Measurements from ENCODE around the gene LARGE1.

The LARGE1 gene

DNA sequence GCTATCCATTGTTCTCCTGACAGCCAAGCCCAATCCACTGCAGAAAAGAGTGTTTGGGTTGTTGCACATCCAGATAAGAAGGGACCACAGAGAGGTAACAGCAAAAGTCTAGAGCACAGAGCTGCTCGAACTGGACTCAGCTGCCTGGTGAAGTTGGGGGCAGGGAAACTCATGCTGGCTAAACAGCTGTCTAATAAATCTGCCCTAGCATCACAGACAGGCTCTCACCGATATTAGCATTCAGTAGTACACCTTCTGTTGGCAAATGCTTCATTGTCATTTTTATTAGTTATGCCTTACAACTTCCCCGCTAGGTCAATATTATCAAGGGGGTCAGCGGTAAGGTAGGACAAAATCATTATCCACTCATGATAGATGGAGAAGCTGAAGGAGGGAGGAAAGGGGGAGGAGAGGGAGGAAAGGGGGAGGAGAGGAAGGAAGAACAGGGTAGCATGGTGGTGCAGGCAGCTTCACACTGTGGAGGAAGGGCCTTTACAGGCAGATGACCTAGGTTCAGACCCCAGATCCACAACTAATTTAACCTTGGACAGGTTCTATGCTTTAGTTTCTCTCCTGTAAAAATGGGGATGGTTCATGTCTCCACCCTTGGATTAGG is 102.7 kb downstream of the LARGE1 start:
- DNase-seq = no peak

DNA sequence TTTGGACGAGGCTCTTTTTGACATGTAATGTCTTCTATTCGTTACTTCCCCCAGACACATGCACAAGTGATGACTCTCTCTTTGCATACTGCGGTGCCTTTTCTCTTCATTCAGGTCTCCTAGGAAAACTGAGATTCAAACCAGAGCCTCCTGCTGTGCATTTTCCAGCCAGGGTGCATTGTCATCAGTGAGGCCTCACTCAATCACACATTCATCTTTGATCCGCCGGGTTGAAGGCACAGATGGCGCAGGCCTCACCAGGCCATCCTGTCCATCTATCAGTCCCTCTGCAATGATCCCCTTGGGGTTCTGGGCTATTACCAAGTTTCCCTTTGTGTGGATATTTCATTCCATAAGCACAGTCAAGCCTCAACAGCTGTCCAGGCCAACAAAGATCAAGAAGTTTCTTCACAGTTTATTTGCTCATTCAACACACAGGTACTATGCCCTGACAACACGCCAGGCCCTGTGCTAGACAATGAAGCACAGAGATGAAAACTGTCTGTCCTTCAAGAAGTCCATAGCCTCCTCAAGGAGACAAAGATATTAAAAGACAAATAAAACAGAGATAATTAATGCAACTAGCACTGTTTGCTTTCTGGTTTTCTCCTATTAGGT is 107.8 kb downstream of the LARGE1 start:
- DNase-seq = no peak

DNA sequence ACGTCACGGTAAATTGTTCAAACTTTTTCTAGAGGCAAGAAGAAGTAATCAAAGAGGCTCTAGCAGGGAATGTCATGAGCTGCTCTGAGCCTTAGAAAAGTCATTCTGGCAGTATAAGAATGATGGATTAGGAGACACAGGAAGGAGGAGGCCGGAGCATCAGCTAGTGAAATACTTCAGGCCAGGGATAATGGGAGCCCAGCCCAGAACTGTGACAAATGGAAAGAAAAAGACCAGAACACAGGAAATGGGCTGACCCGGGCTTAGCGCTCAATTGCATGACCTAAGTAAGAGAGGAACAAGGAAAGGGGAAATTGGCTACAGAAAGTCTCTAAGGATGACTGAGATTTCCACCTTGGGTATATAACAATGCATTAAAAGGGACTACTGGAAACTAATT is 108.6 kb downstream of the LARGE1 start:
- DNase-seq = peak in 3 of 14 donors; percentile 0 to 5 (median 1)

DNA sequence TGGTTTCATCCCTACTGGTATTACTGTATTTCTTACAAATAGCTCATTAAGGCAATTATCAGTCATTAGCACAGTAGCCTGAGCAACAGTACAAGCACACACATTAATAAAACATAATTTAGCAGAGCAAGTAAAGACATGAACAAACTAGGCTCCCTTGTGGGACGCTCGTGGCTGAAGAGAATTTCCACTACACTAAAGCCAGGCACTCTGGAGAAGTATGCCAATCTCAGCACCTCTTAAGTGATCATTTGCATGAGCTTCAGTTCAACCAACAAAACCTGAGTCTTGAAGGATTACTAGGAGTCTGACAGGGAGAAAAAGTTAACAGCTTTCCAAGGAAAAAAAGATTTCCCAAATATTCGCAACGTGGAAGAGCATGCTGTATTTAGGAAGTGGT is 109.1 kb downstream of the LARGE1 start:
- DNase-seq = no peak

DNA sequence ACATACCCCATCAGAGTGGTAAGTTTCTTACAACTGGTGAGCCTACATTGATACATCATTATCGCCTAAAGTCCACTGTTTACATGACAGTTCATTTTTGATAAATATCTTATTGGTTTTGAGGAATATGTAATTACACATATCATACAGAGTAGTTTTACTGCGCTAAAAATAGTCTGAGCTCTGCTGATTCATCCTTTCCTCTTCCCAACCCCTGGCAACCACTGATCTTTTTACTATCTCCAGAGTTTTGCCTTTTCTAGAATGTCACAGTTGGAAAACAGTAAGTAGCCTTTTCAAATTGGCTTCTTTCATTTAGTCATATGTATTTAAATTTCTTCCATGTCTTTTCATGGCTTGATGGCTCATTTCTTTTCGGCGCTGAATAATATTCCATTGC is 112.8 kb downstream of the LARGE1 start:
- DNase-seq = no peak

DNA sequence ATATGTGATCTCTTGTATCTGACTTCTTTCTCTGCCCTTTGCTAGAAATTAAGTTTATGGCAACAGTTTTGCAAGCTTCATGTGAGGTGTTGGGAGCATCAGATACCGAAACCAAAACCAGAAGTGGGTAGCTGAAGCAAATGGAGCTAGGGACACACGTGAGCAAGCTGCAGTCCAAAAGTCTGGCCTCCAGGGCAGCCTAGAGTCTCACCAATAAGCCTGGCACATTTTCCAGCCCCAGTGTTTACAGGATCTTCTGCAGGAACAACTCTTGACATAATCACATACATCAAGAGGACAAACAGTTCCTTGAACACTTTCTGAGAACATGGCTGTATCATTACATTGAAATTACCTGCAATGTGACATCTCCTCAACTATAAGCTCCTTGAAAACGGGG is 114.1 kb downstream of the LARGE1 start:
- DNase-seq = no peak

DNA sequence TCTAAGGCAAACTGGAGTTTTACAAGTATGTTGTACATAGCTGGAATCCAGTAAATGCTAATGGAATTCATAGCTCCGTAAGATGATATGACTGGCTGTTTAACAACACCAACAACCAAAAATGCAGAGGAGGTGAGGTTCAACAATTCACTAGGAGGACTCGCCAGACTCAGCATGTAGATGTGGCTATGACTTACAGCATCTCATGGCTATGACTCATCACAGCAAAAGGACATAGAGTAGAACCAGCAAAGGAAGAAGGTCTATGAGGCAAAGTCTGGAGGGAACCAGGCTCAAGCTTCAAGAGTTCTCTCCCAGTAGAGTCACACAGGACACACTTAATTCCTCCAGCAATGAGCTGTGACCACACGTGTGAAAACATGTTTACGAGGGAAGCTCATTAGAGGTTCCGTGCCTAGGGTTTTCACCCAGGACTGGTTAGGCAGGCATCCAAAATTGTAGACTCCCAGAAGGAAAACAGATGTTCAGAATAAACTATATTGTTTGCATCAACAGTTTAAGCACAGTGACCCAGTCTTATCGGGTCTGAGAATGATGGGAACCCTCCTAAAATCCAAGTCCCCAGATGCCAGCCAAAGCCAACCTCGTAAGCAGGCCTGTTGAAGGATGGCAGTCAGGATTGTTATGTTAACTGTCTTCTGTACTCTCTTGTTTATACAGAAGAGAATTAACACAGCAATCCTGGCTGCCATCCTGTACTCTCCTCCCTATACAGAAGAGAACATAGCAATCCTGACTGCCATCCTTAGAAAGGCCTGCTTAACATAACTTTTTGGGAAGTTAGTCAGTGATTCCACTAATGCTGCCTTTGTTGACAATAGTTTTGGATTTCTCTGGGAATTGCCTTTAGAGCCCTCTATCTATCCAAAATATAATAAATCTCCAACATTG is 116.6 kb downstream of the LARGE1 start:
- no peak for DNase-seq

DNA sequence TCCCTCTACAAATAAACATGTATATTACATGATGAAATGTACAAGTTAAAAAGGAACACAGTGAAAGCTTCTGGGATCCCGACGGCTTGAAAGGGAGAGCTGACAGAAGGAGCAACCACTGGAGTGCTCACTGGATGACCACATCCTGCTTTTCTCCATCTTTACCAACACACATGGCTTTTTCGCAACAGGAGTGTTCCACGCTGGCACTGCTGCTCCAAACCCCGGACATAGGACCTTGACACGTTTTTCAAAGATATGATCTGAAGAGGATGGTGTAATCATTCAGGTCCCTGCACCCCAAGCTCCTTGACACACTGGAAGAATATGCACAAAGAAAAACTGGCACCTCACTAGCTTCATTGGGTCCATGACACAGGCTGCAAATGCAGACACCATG is 121.9 kb downstream of the LARGE1 start:
- no peak for DNase-seq

DNA sequence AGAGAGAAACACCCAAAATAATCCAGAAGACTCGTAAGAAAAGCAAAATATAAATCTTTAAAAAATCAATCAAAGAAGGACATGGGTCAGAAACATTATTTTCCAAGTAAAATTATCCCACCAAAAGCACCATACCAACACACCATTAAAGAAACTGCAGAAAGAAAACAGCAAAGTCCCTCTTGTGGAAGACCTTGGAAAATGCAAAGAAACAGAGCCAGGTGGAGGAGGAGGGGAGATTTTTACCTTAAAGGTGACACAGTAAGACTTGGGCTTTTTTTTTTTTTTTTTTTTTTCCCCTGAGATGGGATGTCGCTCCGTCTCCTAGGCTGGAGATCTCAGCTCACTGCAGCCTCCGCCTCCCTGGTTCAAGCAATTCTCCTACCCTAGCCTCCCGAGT is 123.8 kb downstream of the LARGE1 start:
- DNase-seq = no peak

DNA sequence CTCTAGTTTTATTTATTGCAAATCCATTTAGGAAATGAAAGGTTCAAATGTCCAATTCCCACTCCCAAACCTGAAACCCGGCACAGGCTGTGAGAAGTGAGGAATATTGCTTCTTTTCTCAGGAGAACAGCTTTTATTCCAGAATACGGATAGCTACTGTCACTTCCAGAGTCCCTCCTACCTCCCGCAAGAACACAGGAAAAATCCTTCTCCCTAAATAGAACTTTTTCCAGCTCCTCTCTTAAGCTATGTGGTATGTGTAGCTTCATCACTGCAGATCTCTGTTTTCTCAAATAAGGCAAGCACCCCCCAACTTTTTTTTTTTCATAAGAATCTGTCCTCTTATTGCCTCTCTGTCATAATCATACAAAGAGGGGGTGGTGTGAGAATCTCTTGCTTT is 126.8 kb downstream of the LARGE1 start:
- DNase-seq = no peak

DNA sequence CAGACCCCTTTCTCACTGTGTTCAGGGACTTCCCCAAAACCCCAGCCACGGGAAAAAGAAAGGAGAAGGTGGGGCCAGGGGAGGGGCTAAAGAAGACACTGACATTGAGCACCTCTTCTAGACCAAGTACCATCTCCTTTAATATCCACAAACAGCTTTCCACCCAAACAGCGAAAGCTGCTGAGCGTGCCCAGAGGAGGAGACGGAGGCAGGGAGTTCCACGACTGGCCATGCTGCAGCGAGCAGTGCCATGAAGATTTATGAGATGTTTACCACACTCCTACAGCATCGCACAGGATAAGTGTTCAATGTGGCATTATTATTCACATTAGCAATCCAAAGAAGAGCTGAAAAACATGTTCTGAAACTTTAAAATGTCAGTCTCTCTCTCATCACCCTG is 127.4 kb downstream of the LARGE1 start:
- DNase-seq = no peak

DNA sequence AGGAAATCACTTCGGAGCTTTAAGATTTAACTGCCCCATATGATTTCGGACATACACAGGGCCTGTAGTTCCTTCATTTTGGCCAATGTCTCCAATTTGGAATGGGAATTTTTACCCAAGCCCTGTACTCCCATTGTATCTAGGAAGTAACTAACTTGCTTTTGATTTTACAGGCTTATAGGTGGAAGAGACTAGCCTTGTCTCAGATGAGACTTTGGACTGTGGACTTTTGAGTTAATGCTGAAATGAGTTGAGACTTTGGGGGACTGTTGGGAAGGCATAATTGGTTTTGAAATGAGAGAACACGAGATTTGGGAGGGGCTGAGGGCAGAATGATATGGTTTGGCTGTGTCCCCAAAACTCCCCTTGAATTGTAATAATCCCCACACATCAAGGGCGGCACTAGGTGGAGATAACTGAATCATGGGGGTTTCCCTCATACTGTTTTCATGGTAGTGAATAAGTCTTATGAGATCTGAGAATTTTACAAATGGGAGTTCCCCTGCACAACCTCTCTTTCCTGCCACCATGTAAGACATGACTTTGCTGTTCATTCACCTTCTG is 130.5 kb downstream of the LARGE1 start:
- no peak for DNase-seq

DNA sequence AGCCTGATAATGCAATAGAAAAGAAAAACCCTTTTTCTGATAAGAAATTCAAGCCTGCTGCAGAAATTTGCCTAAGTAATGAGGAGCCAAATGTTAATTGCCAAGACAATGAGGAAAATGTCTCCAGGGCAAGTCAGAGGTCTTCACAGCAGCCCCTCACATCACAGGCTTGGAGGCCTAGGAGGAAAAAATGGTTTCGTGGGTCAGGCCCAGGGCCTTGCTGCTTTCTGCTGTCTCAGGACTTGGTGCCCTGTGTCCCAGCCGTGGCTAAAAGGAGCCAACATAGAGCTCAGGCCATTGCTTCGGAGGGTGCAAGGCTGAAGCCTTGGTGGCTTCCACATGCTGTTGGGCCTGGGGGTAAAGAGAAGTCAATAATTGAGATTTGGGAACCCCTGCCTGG is 131.3 kb downstream of the LARGE1 start:
- no peak for DNase-seq

DNA sequence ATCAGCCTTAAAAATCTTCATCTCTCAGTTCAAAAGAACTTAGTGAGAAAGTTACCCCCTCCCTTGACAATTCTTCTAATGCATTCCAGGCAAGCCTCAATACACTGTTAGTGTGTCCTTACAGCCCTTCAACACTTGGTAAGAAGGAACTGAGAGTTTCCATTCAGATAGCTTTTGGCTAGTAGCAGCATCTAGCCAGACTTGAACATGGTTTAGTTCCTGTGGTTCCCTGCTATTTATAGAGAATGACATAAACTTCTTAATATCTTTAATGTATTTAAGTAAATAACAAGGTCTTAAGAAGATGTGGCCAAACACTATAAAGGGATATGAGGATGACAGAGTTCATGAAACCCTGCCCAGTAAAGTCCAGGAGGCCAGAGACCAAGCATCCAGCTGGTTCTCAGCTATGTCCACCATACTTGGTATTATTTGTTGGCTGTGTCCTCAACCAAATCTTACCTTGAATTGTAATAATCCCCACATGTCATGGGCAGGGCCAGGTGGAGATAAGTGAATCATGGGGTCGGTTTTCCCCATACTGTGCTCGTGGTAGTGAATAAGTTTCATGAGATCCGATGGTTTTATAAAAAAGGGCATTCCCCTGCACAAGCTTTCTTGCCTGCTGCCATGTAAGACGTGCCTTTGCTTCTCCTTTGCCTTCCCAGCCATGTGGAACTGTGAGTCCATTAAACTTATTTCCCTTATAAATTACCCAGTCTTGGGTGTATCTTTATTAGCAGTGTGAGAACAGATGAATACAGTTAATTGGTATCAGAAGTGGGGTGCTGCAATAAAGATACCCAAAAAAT is 132.4 kb downstream of the LARGE1 start:
- DNase-seq = no peak

DNA sequence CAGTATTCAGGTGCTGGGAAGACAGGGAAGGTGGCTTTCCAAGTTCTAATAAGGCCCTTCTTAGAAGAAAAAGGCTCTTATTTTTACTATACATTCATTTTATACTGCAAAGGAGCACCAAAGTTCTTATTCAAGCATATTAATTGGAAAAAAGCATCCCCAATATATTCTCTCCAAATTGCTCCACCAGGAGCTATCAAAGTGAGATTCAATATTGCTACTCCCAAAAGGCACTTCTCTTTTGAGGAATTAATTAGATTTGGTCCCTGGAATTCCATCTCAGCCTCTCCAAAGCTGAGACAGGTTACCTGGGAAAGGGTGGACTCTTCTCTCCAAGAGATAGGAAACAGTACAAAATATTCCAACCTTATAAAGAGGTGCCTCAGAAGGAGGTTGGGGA is 134.1 kb downstream of the LARGE1 start:
- DNase-seq = no peak

DNA sequence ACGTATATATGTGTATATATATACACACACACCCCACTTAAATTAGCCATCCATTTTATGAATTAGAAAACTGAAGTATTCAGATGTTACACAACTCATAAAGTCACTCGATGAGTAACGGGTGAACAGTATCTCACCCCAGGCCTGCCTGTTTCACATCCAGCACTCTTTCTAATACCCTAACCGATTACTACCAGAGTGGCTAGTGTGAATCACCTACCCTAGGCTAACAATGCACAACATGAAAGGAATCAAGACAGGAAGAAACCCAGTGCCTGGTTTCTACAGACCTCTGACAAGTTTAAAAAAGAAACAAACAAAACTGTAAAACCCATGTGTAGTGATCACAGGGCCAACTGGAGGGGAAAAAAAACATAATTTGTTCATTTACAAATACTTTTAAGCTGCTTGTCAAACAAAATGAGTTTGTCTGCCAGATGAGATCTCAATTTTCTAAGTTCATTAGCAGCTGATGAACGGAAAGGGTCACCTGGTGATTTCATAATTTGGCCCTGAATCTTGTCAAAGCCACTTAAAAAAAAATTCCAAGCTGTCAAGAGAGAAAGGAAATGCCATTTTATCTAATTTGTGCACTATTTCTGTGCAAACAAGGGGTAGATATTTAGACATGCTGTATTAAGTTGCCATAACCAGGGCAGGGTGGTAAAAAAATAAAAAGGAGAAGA is 134.8 kb downstream of the LARGE1 start:
- no peak for DNase-seq

DNA sequence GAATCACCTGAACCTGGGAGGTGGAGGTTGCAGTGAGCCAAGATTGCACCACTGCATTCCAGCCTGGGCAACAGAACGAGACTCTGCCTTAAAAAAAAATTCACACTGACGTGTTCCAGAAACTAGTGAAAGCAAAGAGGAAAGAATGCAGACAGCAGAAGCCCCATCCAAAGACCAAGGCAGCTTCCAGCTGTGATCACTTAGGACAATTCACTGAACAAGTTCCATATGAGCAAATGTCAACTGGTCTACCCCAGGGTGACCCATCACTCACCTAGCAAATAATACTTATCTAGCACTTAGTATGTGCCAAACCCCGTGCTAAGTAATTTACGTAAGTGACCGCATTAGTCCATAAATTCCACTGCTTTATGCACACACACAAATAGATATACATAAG is 138.9 kb downstream of the LARGE1 start:
- no peak for DNase-seq

DNA sequence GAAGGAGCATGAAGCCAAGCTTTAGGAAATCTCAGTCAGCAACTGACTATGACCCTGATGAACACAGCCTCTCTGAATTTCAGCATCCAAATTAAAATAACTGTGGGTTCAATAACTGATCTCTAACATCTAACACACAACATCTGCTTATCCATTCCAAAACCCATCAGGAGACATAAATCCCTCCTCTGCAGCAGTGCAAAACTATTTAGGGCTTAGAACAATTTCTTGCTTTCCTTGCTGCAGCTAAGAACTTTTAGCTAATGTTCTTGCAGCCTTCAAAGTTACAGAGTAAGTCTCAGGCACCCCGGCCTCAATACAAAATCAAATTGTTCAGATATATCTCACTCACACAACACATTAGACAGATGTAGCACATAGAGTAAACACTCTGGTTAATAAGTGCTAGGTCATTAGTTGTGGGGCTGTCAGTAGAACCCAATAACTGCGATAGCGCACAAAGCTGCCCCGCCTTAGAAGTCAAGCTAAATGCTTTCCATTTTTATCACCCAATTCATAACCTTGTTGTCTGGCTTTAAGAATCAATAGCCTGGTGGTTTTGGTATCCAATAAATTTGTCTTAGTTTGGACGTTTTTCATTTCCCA is 139.6 kb downstream of the LARGE1 start:
- DNase-seq = no peak

DNA sequence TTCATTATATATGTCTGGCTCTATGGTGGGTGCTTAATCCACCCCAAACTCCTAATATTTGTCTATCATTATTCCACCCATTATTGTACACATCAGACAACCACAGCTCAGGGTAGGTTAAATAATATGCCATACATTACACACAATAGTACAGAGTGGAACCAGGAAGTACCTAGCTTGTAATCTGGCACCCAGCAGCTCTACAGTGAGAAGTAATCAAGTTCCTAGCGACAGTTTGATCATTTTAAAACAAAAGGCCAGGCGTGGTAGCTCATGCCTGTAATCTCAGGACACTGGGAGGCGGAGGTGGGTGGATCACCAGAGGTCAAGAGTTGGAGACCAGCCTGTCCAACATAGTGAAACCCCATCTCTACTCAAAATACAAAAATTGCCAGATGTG is 141.0 kb downstream of the LARGE1 start:
- DNase-seq = no peak

DNA sequence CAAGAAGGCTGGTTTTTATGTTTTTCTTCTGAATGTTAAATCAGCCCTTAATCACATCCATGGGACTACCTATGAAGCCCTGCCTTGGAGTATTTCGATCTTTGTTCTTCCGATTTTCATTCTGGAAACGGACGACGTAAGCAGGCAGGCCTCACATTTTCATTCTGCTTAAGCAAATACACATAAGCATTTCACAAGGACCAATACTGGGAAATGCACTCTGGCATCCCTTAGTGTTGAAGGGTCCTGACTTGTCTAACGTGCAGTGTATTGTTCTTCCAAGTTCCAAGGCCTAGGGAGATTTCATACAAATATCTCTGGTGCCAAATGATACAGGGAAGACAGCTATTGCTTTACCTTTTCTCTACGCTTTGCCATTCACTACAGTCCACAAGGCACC is 143.8 kb downstream of the LARGE1 start:
- no peak for DNase-seq

DNA sequence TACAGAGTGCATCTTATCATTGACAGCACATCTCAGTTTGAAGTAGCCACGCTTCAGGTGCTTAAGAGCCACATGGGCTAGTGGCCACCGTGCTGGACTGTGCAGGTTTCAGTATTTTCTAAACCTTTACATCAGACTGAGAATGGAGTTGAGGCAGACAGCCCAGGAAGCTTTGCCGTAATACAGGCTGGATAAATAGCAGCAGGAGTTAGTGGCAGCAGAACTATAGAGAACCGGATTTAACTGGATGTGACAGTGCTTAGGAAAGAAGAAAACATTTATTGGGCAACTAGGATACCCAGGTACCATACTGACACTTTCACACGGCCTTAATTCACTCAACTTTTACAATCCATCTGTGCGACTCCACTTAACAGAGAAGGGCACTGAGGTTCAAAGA is 145.5 kb downstream of the LARGE1 start:
- no peak for DNase-seq

DNA sequence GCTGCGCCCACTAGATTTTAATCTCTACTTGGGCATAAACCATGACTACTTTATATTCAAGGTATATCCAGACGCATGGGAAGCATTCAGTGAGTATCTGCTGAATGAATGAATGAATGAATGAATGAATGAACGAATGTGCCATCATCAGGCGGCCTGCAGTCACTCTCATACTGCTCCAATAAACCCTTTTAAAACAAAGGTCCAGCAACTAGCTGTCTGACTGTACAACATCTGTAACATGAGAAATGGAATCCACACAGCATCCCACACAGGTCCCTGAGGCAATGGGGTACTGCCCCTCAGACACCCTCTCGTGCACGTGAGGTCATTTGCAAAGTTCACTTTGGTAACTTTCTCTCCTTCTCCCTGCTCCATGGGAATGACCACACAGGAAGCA is 147.5 kb downstream of the LARGE1 start:
- DNase-seq = no peak

Measured in C1 segment of cervical spinal cord (tissue), 14 donors.